K562 (cell line): ENCODE data around the gene CDK14. TPM values are rescaled to one million over a fixed set of nuclear protein-coding genes. Genes with fewer than 3 reads are reported as not detected.

Experiments
- ATAC-seq: fragments of 200-7000 bp; cut with Tn5 transposase; 3 replicates; pipeline ENCODE4 v1.9.1; 2020; ENCODE audit warnings: moderate library complexity
- BruUV-seq: library from RNA; stranded (reverse); fragments of 400-500 nt; replicated peaks from 2 replicates; lab custom pipeline; 2021; lab: Mats Ljungman, UMichigan
- CTCF ChIA-PET: fragments of 300-600 bp; formaldehyde crosslinking; extraction: SDS; loops from one replicate; lab custom pipeline; 2021; ENCODE audit warnings: low intra/inter-chr PET ratio; lab: Yijun Ruan, JAX
- POLR2A ChIA-PET: fragments of 300-600, 350-650 bp; sonication (Branson Sonifier 250); formaldehyde crosslinking; extraction: SDS; loops from one replicate; lab custom pipeline; 2021; ENCODE audit warnings: antibody characterized with exemption, inconsistent platforms; lab: Yijun Ruan, JAX
- DNase-seq, 4 experiments: peaks; one replicate each; pipeline versions ENCODE4 v3.0.0 to v3.0.0-alpha.2; 2011 to 2018; ENCODE audit warnings: low spot score in 3 of 4, mixed read lengths in 3 of 4; ENCODE audit errors: extremely low read depth in 1 of 4
- FAIRE-seq: peaks from 2 replicates; lab custom pipeline; 2011; peaks lifted over from hg19 to GRCh38; lab: Jason Lieb, UNC
- H2AFZ ChIP-seq: 2 replicates; pipeline ENCODE4 v1.6.0; 2011; ENCODE audit warnings: low read depth, low read length, control low read depth, inconsistent platforms
- H3K27ac ChIP-seq: fragments of 200-600 bp; 3 replicates; pipeline ENCODE4 v1.8.0; 2011; ENCODE audit warnings: low read depth, mild to moderate bottlenecking, control low read depth, inconsistent platforms, low read length, moderate library complexity, mixed read lengths; ENCODE audit errors: extremely low read depth
- H3K27me3 ChIP-seq, 2 experiments: fragments of 300-600 bp in 1 of 2; 2 replicates in 1 of 2; 3 replicates in 1 of 2; pipeline versions ENCODE4 v1.6.0 to v1.8.0; 2011; ENCODE audit warnings: inconsistent platforms in 2 of 2, low read length in 2 of 2, mild to moderate bottlenecking in 1 of 2, mixed read lengths in 1 of 2, moderate library complexity in 1 of 2; ENCODE audit not compliant: control insufficient read depth in 2 of 2, insufficient read depth in 2 of 2
- H3K36me3 ChIP-seq: fragments of 300-600 bp; 3 replicates; pipeline ENCODE4 v1.8.0; 2011; ENCODE audit warnings: mild to moderate bottlenecking, low read length, inconsistent platforms; ENCODE audit not compliant: control insufficient read depth, insufficient read depth
- H3K4me1 ChIP-seq, 2 experiments: fragments of 200-600 bp in 1 of 2; replicated peaks in 1 of 2; 2 replicates in 1 of 2; 3 replicates in 1 of 2; pipeline versions ENCODE4 v1.5.1 to v1.8.0; 2011; ENCODE audit warnings: inconsistent platforms in 2 of 2, low read length in 2 of 2, mild to moderate bottlenecking in 1 of 2, mixed read lengths in 1 of 2, moderate library complexity in 1 of 2; ENCODE audit not compliant: control insufficient read depth in 2 of 2, insufficient read depth in 2 of 2
- H3K4me2 ChIP-seq: 2 replicates; pipeline ENCODE4 v1.6.1; 2011; ENCODE audit warnings: low read length, control low read depth, inconsistent platforms, mixed read lengths; ENCODE audit not compliant: insufficient read depth
- H3K4me3 ChIP-seq: fragments of 200-600 bp; sonication (generic), shearing (Covaris generic); 2 replicates; pipeline ENCODE4 v1.5.1; 2016; ENCODE audit warnings: control low read depth, inconsistent platforms
- H3K79me2 ChIP-seq: fragments of 200-600 bp; 3 replicates; pipeline ENCODE4 v1.8.0; 2011; ENCODE audit warnings: low read length, inconsistent platforms; ENCODE audit not compliant: control insufficient read depth, insufficient read depth
- H3K9ac ChIP-seq, 2 experiments: 2 replicates each; pipeline versions ENCODE4 v1.6.0 to v1.6.1; 2011; ENCODE audit warnings: low read depth in 2 of 2, low read length in 2 of 2, control low read depth in 1 of 2, inconsistent platforms in 1 of 2, mild to moderate bottlenecking in 1 of 2, mixed read lengths in 1 of 2; ENCODE audit not compliant: insufficient read depth in 1 of 2
- H3K9me1 ChIP-seq: one replicate; pipeline ENCODE4 v1.6.0; 2011; ENCODE audit warnings: inconsistent platforms, mild to moderate bottlenecking, low read length, moderate library complexity; ENCODE audit not compliant: control insufficient read depth, insufficient read depth
- H3K9me3 ChIP-seq: replicated peaks from 2 replicates; pipeline ENCODE4 v1.5.1; 2011; ENCODE audit warnings: low read depth, low read length, inconsistent platforms; ENCODE audit not compliant: control insufficient read depth, insufficient read depth
- H4K20me1 ChIP-seq: replicated peaks from 2 replicates; pipeline ENCODE4 v1.6.1; 2011; ENCODE audit warnings: low read length, inconsistent platforms, mixed read lengths; ENCODE audit not compliant: control insufficient read depth, insufficient read depth
- ARNT ChIP-seq, 2 experiments: fragments of 450-650 bp; IDR thresholded peaks; 2 replicates each; pipeline ENCODE4 v1.6.1; 2016; ENCODE audit warnings: mild to moderate bottlenecking in 1 of 2
- DIDO1 ChIP-seq: fragments of 450-650 bp; IDR thresholded peaks from 2 replicates; pipeline ENCODE4 v1.6.1; 2016; ENCODE audit warnings: low read depth, missing biosample characterization, missing genetic modification characterization
- FOXJ3 ChIP-seq: sonication (generic); formaldehyde crosslinking; IDR thresholded peaks from 2 replicates; pipeline ENCODE4 v1.4.0; 2020; ENCODE audit warnings: mild to moderate bottlenecking, missing genetic modification reagents
- KDM4B ChIP-seq, 2 experiments: fragments of 450-650 bp in 1 of 2; sonication (generic) in 1 of 2; IDR thresholded peaks; 2 replicates each; pipeline ENCODE4 v1.6.1; 2016 to 2017; ENCODE audit warnings: borderline replicate concordance in 2 of 2, antibody characterized with exemption in 1 of 2, low read depth in 1 of 2, mild to moderate bottlenecking in 1 of 2
- MAFG ChIP-seq: fragments of 450-650 bp; conservative IDR thresholded peaks from 2 replicates; pipeline ENCODE4 v1.6.1; 2016; ENCODE audit warnings: missing genetic modification characterization, missing compliant biosample characterization
- MAFK ChIP-seq: IDR thresholded peaks from 2 replicates; pipeline ENCODE4 v1.6.1; 2011; ENCODE audit warnings: low read length, improper control_type of control experiment
- PCBP1 ChIP-seq: fragments of 200-400 bp; formaldehyde crosslinking; IDR thresholded peaks from 2 replicates; pipeline ENCODE4 v1.6.1; 2018; ENCODE audit warnings: mild to moderate bottlenecking, low read depth, low read length; ENCODE audit not compliant: poor library complexity, severe bottlenecking
- POLR2B ChIP-seq: fragments of 450-650 bp; IDR thresholded peaks from 2 replicates; pipeline ENCODE4 v1.6.1; 2018; ENCODE audit warnings: low read depth; ENCODE audit not compliant: partially characterized antibody
- SIRT6 ChIP-seq: IDR thresholded peaks from one replicate; pipeline ENCODE4 v1.6.1; 2012; ENCODE audit warnings: low read depth, mild to moderate bottlenecking, control low read depth, inconsistent platforms, low read length, moderate library complexity
- ZFX ChIP-seq: sonication (generic); formaldehyde crosslinking; IDR thresholded peaks from 2 replicates; pipeline ENCODE4 v1.8.0; 2022; ENCODE audit warnings: mild to moderate bottlenecking, missing genetic modification reagents, moderate library complexity
- ZNF165 ChIP-seq: fragments of 250-450 bp; sonication (Bioruptor Pico); IDR thresholded peaks from 2 replicates; pipeline ENCODE4 v1.4.0; 2020; ENCODE audit warnings: borderline replicate concordance
- WGBS: fragments of 100-300 bp; shearing (Covaris generic); methylation state at CpG from one replicate; pipeline ENCODE4 v1.1.6; 2016; ENCODE audit warnings: low coverage, mixed read lengths; ENCODE audit not compliant: insufficient coverage; ENCODE audit errors: missing lambda C conversion rate; 5-methylcytosine and 5-hydroxymethylcytosine counted together
- in situ Hi-C: fragments of 300-500 bp; cut with MboI; formaldehyde crosslinking; loops from 4 replicates; pipeline ENCODE4 v1.15.0; 2018; ENCODE audit warnings: inconsistent platforms, mixed read lengths
- intact Hi-C: fragments of 100-400 bp; cut with micrococcal nuclease; formaldehyde crosslinking; loops from 2 replicates; pipeline ENCODE4 v1.14.2; 2022
- polyA plus RNA-seq, 8 experiments: library from polyadenylated mRNA; depleted of rRNA in 4 of 8; stranded (reverse) in 5 of 8; unstranded in 3 of 8; fragments of >200 nt; fragmentation: Nextera tagmentation in 2 of 8; fragmentation: Illumina TruSeq in 1 of 8; extraction: Ambion mirVana in 2 of 8; extraction: Trizol in 1 of 8; gene quantifications; 2 replicates each; pipeline versions ENCODE4 v1.2.1 to v1.2.3, GENCODE V29; 2011 to 2014; ENCODE audit warnings: inconsistent platforms in 1 of 8, missing spikeins in 1 of 8
- total RNA-seq, 7 experiments: library from RNA; depleted of rRNA in 6 of 7; stranded (reverse); fragments of >200 nt in 6 of 7; fragmentation: Illumina TruSeq in 2 of 7; extraction: Trizol in 2 of 7; gene quantifications; 2 replicates each; pipeline versions ENCODE4 v1.2.1 to v1.2.3, GENCODE V29; 2011 to 2021; ENCODE audit warnings: low replicate concordance in 1 of 7
- TF ChIP-seq, protein P1 (sequence below): fragments of 450-650 bp; IDR thresholded peaks from 2 replicates; pipeline ENCODE4 v1.6.1; 2016; ENCODE audit warnings: mild to moderate bottlenecking

CDK14 gene
- total and polyA plus RNA-seq, 9 of the 15 experiments (the other 6 are each of a cell fraction or from before 2014, with no cell fraction given) = 0.03 to 0.91 (median 0.16) TPM

DNA sequence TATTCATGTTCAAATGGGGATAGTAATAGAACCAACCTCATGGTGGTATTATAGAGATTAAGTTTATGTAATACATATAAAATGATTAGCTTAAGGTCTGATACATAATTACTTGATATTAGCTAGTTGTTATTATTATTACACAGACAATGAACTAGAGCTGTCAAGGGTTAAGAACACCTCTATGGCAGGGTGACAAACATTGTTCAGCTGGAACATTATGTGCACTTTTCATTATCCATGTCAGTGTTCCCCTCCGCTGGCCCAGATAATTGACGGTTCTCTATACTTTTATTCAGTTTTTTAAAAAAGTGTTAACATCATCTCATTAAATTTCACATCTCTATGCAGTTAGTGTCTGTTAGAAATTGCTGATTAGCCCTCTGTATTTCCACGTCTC, 142.1 kb downstream of the CDK14 start:
- Histone ChIP-seq H4K20me1 (no peaks in the 10 kb centered on the region), H3K9me3 (no peaks in the 10 kb centered on the region), H3K27ac (no peak overlapping the region), H3K36me3 (no peaks in the 10 kb centered on the region), H3K9ac (no peak overlapping the region), H3K9me1 (no peaks in the 10 kb centered on the region), H3K27me3 (no peaks in the 10 kb centered on the region), H3K79me2 (no peaks in the 10 kb centered on the region), H3K4me1 (no peaks in the 10 kb centered on the region), H3K4me3 (no peak overlapping the region), H2AFZ (no peak overlapping the region), H3K4me2 (no peak overlapping the region)
- TF ChIP-seq POLR2B (no peak), DIDO1 (tag) (no peak), FOXJ3 (CRISPR knock-in tag) (no peak), MAFK (no peak), ZNF165 (CRISPR knock-in tag) (no peak), SIRT6 (no peak), ARNT (IDR thresholded peaks at IDR 0.05) (no peak), KDM4B (IDR thresholded peaks at IDR 0.05; ENCODE audit: borderline replicate concordance in 2 of 2, low read depth in 1 of 2) (no peak), ZFX (CRISPR knock-in tag) (no peak), PCBP1 (no peak), MAFG (tag) (no peak)
- TF ChIP-seq, protein P1, sequence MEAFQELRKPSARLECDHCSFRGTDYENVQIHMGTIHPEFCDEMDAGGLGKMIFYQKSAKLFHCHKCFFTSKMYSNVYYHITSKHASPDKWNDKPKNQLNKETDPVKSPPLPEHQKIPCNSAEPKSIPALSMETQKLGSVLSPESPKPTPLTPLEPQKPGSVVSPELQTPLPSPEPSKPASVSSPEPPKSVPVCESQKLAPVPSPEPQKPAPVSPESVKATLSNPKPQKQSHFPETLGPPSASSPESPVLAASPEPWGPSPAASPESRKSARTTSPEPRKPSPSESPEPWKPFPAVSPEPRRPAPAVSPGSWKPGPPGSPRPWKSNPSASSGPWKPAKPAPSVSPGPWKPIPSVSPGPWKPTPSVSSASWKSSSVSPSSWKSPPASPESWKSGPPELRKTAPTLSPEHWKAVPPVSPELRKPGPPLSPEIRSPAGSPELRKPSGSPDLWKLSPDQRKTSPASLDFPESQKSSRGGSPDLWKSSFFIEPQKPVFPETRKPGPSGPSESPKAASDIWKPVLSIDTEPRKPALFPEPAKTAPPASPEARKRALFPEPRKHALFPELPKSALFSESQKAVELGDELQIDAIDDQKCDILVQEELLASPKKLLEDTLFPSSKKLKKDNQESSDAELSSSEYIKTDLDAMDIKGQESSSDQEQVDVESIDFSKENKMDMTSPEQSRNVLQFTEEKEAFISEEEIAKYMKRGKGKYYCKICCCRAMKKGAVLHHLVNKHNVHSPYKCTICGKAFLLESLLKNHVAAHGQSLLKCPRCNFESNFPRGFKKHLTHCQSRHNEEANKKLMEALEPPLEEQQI = no peak
- BruUV-seq = no TSS peak
- ChIA-PET CTCF (no interaction called here), POLR2A (no interaction called here)
- FAIRE-seq = no peak
- intact Hi-C loops = no loop called here
- no peak for DNase-seq
- in situ Hi-C loops = no loop called here
- no peak for ATAC-seq
- WGBS = 3% methylated on average over 3 of the region's 3 CpGs
